ENCODE results near the gene SLC35F4.
"Not testable (repeated sequence)": the region's sequence is repeated elsewhere in the genome, so short reads cannot be mapped to it uniquely, and the experiment has no call there.

The SLC35F4 gene

DNA sequence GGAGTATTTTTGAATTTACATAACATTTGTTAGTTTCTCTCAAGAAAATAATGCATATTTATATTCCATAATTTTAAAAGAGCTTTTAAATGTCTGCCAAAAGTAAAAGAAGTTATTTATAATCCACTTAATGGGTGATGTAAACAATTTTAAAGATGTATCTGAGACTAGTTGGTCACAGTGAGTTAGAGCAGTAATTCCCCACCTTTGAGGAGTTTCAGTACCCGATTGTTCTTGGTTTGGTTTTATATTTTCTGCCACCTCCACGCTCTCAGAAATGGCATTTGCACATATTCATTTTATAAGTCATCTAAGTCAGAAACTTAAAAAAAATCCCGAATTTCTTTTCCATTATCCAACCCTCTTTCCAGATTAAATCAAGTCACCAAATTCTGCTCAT is 153.2 kb downstream of the SLC35F4 start:
- TF ChIP-seq, protein P1, sequence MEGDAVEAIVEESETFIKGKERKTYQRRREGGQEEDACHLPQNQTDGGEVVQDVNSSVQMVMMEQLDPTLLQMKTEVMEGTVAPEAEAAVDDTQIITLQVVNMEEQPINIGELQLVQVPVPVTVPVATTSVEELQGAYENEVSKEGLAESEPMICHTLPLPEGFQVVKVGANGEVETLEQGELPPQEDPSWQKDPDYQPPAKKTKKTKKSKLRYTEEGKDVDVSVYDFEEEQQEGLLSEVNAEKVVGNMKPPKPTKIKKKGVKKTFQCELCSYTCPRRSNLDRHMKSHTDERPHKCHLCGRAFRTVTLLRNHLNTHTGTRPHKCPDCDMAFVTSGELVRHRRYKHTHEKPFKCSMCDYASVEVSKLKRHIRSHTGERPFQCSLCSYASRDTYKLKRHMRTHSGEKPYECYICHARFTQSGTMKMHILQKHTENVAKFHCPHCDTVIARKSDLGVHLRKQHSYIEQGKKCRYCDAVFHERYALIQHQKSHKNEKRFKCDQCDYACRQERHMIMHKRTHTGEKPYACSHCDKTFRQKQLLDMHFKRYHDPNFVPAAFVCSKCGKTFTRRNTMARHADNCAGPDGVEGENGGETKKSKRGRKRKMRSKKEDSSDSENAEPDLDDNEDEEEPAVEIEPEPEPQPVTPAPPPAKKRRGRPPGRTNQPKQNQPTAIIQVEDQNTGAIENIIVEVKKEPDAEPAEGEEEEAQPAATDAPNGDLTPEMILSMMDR (IDR thresholded peaks at IDR 0.05; ENCODE audit: borderline replicate concordance, insufficient read depth, low read depth, low read length) = no peak
- H3K4me3 ChIP-seq (ENCODE audit: low read depth, low read length) = no peak overlapping the region

DNA sequence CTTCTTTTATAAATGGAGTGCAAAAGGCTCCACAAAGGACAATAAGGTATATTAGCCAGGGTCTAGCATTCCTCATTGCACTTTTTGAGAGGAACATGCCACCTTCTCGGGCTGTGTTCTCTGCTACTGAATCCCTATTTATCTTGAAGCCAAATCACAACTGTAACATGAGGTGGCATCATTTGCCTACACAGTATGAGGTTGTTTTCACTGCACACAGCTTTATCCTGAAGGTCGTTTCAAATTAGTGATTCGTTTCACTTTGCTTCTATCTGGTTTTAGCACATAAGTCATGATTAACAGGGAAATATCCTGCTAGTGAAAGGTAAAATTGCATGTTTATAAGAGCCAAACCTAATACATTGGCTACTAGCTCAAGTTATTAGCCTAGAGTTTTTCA is 153.8 kb downstream of the SLC35F4 start:
- no peak overlapping the region for H3K4me3 ChIP-seq (ENCODE audit: low read depth, low read length)
- TF ChIP-seq, protein P1 (IDR thresholded peaks at IDR 0.05; ENCODE audit: borderline replicate concordance, insufficient read depth, low read depth, low read length) = no peak

DNA sequence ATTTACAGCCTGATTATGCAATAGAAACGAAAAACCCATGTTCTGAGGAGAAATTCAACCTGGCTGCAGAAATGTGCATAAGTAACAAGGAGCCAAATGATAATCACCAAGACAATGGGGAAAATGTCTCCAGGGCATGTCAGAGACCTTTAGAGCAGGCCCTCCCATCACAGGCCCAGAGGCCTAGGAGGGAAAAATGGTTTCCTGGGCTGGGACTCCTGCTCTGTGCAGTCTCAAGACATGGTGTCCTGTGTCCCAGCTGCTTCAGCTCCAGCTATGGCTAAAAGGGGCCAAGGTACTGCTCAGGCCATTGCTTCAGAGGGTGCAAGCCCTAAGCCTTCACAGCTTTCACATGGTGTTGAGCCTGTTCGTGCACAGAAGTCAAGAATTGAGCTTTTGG is 156.0 kb downstream of the SLC35F4 start:
- TF ChIP-seq, protein P1 (IDR thresholded peaks at IDR 0.05; ENCODE audit: borderline replicate concordance, insufficient read depth, low read depth, low read length) = no peak
- H3K4me3 ChIP-seq (ENCODE audit: low read depth, low read length) = no peak overlapping the region

DNA sequence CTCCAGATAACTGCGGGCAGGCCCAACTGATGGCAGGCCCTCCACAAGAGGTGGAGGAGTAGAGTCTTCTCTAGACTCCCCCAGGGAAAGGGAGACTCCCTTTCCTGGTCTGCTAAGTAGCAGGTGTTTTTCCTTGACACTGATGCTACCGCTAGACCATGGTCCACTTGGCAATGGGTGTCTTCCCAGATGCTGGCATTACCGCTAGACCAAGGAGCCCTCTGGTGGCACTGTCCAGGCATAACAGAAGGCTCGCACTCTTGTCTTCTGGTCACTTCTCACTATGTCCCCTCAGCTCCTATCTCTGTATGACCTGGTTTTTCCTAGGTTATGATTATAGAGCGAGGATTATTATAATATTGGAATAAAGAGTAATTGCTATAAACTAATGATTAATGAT is 156.8 kb downstream of the SLC35F4 start:
- H3K4me3 ChIP-seq (ENCODE audit: low read depth, low read length) = not testable (repeated sequence)

DNA sequence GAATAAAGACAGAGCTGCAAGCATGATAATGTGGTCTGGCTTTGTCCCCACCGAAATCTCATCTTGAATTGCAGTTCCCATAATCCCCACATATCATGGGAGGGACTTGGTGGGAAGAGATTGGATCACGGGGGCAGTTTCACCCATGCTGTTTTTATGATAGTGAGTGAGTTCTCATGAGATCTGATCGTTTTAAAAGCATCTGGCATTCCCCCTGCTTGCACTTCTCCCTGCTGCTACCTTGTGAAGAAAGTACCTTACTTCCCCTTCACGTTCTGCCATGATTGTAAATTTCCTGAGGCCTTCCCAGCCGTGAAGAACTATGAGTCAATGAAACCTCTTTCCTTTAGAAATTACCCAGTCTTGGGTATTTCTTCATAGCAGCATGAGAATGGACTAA is 158.7 kb downstream of the SLC35F4 start:
- TF ChIP-seq, protein P1 (IDR thresholded peaks at IDR 0.05; ENCODE audit: borderline replicate concordance, insufficient read depth, low read depth, low read length) = no peak
- H3K4me3 ChIP-seq (ENCODE audit: low read depth, low read length) = no peak overlapping the region

DNA sequence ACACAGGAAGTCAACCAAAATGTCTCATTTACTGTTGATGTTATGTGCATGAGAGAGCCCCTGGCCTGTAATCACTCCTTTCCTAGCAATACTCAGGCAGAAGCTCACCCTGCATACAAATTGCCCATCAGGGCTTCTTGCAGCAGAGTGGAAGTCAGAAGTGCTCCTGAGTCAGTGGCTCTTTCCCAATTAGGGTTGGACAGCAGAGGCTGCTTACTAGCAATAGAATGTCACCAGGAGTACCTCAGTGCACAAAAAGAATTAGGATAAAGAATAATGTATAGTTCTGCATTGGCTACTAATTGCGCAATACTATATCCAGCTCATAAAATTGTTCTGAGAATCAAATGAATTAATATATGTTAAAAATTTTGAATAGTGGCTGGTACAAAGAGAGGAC is 161.1 kb downstream of the SLC35F4 start:
- no peak overlapping the region for H3K4me3 ChIP-seq (ENCODE audit: low read depth, low read length)
- TF ChIP-seq, protein P1 (IDR thresholded peaks at IDR 0.05; ENCODE audit: borderline replicate concordance, insufficient read depth, low read depth, low read length) = no peak

DNA sequence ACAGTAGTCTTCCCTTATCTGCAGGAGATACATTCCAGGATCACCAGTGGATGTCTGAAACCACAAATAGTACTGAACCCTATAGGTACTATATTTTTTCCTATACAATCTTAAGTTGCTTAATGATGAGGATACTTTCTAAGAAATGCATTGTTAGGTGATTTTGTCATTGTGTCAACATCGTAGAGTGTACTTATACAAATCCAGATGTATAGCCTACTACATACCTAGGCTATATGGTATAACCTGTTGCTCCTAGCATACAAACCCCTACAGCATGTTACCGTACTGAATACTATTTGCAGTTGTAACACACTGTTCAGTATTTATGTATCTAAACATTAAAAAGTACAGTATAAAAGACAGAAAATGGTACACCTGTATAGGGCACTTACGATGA is 165.9 kb downstream of the SLC35F4 start:
- TF ChIP-seq, protein P1 (IDR thresholded peaks at IDR 0.05; ENCODE audit: borderline replicate concordance, insufficient read depth, low read depth, low read length) = no peak
- H3K4me3 ChIP-seq (ENCODE audit: low read depth, low read length) = no peak overlapping the region

DNA sequence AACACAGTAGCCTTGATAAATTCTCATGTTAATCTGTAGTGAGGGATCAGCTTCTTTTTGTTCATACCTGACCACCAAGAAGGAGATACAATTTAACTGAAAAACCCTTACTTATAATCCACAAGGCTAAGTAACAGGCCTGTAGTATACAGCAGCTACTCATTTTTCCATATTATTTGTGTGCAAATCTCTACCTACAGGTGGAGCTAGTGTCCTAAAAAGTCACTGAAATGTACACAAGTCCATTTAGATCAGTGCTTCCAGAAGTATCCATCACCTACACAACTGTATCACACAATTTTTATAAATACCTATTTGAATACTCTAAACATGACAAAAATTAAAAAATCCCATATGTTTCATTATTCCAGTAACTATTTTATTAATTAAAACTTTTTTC is 173.2 kb downstream of the SLC35F4 start:
- TF ChIP-seq, protein P1 (IDR thresholded peaks at IDR 0.05; ENCODE audit: borderline replicate concordance, insufficient read depth, low read depth, low read length) = peak; percentile 33; the same call in 1 of the 2 replicates
- no peak overlapping the region for H3K4me3 ChIP-seq (ENCODE audit: low read depth, low read length)

Data from GM12875 (cell line).